DND-41 (cell line): ENCODE data around the gene CDKN1C.

Source experiments
- ATAC-seq: fragments of 200-7000 bp; cut with Tn5 transposase; 3 replicates; pipeline ENCODE4 v1.9.1; 2021; ENCODE audit warnings: low read depth; ENCODE audit not compliant: insufficient read depth
- DNase-seq: peaks from one replicate; pipeline ENCODE4 v3.0.0-alpha.2; 2020
- H2AFZ ChIP-seq: 2 replicates; pipeline ENCODE4 v1.6.0; 2012; ENCODE audit warnings: low read depth, low read length
- H3K27ac ChIP-seq: 2 replicates; pipeline ENCODE4 v1.5.1; 2012; ENCODE audit warnings: low read length, inconsistent platforms
- H3K27me3 ChIP-seq: fragments of 200-600 bp; sonication (generic); 2 replicates; pipeline ENCODE4 v1.6.0; 2012; ENCODE audit warnings: low read length, mild to moderate bottlenecking, inconsistent platforms; ENCODE audit not compliant: insufficient read depth, poor library complexity
- H3K36me3 ChIP-seq: 2 replicates; pipeline ENCODE4 v1.5.1; 2012; ENCODE audit warnings: low read length, inconsistent platforms; ENCODE audit not compliant: insufficient read depth
- H3K4me1 ChIP-seq: 2 replicates; pipeline ENCODE4 v1.5.1; 2012; ENCODE audit warnings: mild to moderate bottlenecking, low read length; ENCODE audit not compliant: insufficient read depth
- H3K4me2 ChIP-seq: 2 replicates; pipeline ENCODE4 v1.6.0; 2012; ENCODE audit warnings: mild to moderate bottlenecking, moderate library complexity, low read length, inconsistent platforms; ENCODE audit not compliant: insufficient read depth
- H3K4me3 ChIP-seq, 2 experiments: fragments of 200-600 bp in 1 of 2; shearing (Covaris generic) in 1 of 2; 2 replicates each; pipeline ENCODE4 v1.5.1; 2012 to 2016; ENCODE audit warnings: inconsistent platforms in 2 of 2, low read length in 2 of 2, mild to moderate bottlenecking in 2 of 2, low read depth in 1 of 2, moderate library complexity in 1 of 2
- H3K79me2 ChIP-seq: 2 replicates; pipeline ENCODE4 v1.6.0; 2012; ENCODE audit warnings: low read length, inconsistent platforms; ENCODE audit not compliant: insufficient read depth
- H3K9ac ChIP-seq: 2 replicates; pipeline ENCODE4 v1.6.0; 2012; ENCODE audit warnings: low read depth, mild to moderate bottlenecking, inconsistent platforms, low read length, moderate library complexity
- H3K9me3 ChIP-seq: 2 replicates; pipeline ENCODE4 v1.5.1; 2012; ENCODE audit warnings: low read length, moderate library complexity, mild to moderate bottlenecking, inconsistent platforms; ENCODE audit not compliant: insufficient read depth, severe bottlenecking
- H4K20me1 ChIP-seq: 2 replicates; pipeline ENCODE4 v1.6.0; 2012; ENCODE audit warnings: low read length; ENCODE audit not compliant: insufficient read depth
- EZH2 ChIP-seq: IDR thresholded peaks from 3 replicates; pipeline ENCODE4 v1.6.1; 2012; ENCODE audit warnings: borderline replicate concordance, low read depth, mild to moderate bottlenecking, moderate library complexity, low read length, inconsistent platforms; ENCODE audit not compliant: severe bottlenecking
- TF ChIP-seq, protein P1 (sequence below): IDR thresholded peaks from 2 replicates; pipeline ENCODE4 v1.5.1; 2012; ENCODE audit warnings: borderline replicate concordance, low read length, moderate library complexity, mild to moderate bottlenecking; ENCODE audit not compliant: poor library complexity, severe bottlenecking; ENCODE audit errors: extremely low read depth

Gene CDKN1C

GRCh38 chr11:2885678-2886081, at the start of gene CDKN1C:
Gene CDKN1C (minus strand): TSS chr11:2885775. CDS start chr11:2885456, 319 bp downstream.
- Histone ChIP-seq H4K20me1 (no peaks in the 10 kb centered on the region), H3K36me3 (no peaks in the 10 kb centered on the region), H2AFZ (no peak within 1 kb of the TSS), H3K4me1 (0 out of 2 replicates have a peak, but pooled peaks cover under 1% of the 10 kb centered on the region), H3K27ac (no peak within 1 kb of the TSS), H3K27me3 (no peaks in the 10 kb centered on the region), H3K9me3 (no peaks in the 10 kb centered on the region), H3K9ac (no peak within 1 kb of the TSS), H3K4me2 (no peak within 1 kb of the TSS), H3K79me2 (no peaks in the 10 kb centered on the region), H3K4me3 (no peak within 1 kb of the TSS)
- ATAC-seq: no peak
- no peak for TF ChIP-seq EZH2
- TF ChIP-seq, protein P1, sequence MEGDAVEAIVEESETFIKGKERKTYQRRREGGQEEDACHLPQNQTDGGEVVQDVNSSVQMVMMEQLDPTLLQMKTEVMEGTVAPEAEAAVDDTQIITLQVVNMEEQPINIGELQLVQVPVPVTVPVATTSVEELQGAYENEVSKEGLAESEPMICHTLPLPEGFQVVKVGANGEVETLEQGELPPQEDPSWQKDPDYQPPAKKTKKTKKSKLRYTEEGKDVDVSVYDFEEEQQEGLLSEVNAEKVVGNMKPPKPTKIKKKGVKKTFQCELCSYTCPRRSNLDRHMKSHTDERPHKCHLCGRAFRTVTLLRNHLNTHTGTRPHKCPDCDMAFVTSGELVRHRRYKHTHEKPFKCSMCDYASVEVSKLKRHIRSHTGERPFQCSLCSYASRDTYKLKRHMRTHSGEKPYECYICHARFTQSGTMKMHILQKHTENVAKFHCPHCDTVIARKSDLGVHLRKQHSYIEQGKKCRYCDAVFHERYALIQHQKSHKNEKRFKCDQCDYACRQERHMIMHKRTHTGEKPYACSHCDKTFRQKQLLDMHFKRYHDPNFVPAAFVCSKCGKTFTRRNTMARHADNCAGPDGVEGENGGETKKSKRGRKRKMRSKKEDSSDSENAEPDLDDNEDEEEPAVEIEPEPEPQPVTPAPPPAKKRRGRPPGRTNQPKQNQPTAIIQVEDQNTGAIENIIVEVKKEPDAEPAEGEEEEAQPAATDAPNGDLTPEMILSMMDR: no peak
- no peak for DNase-seq

DNA sequence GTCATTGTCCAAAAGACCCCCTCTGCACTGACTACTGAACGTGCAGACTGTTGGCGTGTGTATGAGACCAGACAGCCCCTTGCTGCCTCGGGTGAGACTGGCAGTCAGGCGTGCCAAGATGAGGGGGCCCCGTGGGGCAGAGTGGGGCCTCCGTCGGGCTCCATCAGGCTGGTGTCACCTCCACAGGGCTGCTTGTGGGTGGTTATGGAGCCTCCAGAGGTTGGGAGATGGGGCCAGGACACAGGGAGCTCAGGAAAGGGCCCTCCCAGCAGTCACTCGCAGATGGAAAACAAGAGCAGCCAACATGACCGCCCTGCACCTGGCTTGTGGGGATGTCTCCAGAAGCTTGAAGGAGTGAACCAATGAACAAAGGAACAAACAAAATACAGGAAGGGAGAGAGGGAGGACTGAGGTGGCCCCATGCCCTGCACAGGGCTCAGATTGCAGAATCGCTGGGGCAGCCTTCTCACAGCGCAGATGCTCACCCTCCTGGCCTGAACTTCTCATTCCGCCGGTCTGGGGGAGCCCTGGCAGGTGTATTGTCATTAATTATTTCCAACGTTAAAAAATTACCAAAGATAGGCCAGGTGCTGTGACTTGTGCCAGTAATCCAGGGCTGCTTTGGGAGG, 49.1 kb upstream of the CDKN1C start:
- Histone ChIP-seq H3K9me3 (peaks cover 23% of the 10 kb centered on the region), H3K27me3 (no peaks in the 10 kb centered on the region), H4K20me1 (no peaks in the 10 kb centered on the region), H3K4me1 (no peaks in the 10 kb centered on the region), H3K79me2 (no peaks in the 10 kb centered on the region), H2AFZ (no peak overlapping the region), H3K27ac (no peak overlapping the region), H3K4me3 (no peak overlapping the region), H3K36me3 (no peaks in the 10 kb centered on the region), H3K9ac (no peak overlapping the region), H3K4me2 (no peak overlapping the region)
- ATAC-seq: no peak
- TF ChIP-seq, protein P1: no peak
- TF ChIP-seq EZH2: no peak
- DNase-seq: no peak

GRCh38 chr11:2934021-2934550, 48.5 kb upstream of the CDKN1C start:
- no peak for ATAC-seq
- H2AFZ ChIP-seq: no peak overlapping the region
- H4K20me1 ChIP-seq: no peaks in the 10 kb centered on the region
- no peak overlapping the region for H3K9ac ChIP-seq
- no peak overlapping the region for H3K4me2 ChIP-seq
- no peak overlapping the region for H3K27ac ChIP-seq
- no peak for TF ChIP-seq EZH2
- TF ChIP-seq, protein P1: no peak
- H3K27me3 ChIP-seq: no peaks in the 10 kb centered on the region
- no peak overlapping the region for H3K4me3 ChIP-seq
- DNase-seq: no peak
- no peaks in the 10 kb centered on the region for H3K79me2 ChIP-seq
- H3K36me3 ChIP-seq: no peaks in the 10 kb centered on the region
- H3K9me3 ChIP-seq: peaks cover 17% of the 10 kb centered on the region
- H3K4me1 ChIP-seq: no peaks in the 10 kb centered on the region
